ENCODE data around the gene OR6M1. TPM values are rescaled to one million over a fixed set of nuclear protein-coding genes. Genes with fewer than 3 reads are reported as not detected.

Gene OR6M1
- polyA plus RNA-seq, 1 donor: not detected

DNA sequence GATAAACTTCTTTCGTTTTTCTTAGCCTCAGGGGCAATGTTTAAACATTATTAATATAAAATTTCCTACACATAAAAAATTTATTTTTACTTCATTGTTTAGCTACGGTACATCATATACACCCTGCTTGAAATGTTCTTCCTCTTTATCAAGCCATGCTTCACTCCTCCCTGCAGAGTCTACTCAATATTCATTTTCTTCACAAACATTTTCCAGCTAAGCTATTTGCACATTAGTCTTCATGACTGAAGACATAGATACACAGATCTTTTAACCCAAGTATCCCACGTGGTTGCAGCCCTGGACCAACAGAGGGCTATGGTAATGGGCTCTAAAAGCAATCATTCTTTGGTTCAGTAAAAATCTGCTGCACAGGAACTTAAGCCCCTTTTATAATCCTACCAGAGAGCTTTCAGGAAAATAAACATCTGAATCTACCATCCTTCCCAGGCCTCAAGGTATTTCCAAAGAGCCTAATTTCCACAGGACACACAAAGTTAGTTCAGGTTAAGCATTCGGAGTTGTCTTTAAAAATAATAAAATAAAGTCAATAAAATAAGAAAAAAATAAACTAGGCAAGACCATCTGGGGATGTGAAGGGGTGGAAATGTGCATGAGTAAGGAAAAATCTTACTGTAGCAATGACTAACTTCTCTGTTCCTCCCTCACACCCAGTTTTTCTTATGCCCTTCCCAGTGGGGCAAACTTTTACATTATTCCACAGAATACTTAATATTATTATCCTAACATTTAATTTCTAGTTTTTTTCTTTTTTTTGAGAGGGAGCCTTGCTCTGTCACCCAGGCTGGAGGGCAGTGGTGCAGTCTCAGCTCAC is 30.2 kb downstream of the OR6M1 start:
- DNase-seq: no peak

DNA sequence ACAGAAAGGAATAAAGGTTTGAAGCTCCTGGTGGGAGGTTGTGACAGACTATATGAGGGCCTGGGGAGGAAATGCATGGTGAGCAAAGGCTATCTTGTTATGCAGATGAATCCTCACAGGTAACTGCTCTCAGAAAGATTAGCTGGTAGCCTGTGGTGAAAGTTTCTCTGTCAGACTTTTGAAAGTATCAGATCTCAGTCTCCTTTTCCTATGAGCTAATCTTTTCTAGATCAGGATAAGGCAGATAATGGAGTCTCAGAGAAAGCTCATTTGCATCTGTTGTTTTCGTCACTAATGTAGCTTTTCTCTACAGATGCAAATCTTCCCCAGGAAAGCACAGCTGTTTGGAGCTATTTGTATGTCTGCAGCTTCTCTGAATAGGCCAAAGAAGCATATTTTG is 30.9 kb downstream of the OR6M1 start:
- no peak for DNase-seq

DNA sequence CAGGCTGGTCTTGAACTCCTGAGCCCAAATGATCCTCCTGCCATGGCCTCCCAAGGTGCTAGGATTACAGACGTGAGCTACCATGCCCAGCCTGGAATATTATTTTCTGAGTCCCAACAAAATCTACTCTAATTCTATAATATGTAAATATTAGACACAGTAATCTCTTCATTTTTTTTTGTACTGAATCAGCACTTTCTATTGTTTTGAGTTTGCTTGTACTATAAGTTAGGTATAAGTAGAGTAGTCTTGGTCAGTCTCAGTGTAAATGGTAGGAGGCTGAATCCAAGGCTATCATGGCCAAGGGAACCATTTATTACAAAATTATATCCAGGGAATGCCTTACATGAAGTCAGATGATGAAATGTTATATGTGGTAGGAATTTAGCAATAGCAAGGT is 32.2 kb downstream of the OR6M1 start:
- DNase-seq: no peak

DNA sequence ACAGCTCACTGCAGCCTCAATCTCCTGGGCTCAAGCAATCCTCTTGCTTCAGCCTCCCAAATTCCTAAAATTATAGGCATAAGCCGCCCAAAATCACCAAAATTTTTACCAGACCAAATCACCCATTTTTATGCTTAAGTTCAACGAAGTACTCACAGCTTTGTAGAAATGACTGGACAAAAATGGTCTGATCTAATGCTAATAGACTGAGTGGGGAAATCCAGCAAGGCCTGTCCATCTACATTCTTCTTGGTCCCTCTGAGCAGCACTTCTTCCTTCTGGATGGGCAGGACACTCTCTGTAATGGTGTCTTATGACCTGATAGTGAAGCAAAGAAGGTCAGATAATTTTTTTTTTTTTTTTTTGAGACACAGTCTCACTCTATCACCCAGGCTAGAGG is 33.1 kb downstream of the OR6M1 start:
- no peak for DNase-seq

DNA sequence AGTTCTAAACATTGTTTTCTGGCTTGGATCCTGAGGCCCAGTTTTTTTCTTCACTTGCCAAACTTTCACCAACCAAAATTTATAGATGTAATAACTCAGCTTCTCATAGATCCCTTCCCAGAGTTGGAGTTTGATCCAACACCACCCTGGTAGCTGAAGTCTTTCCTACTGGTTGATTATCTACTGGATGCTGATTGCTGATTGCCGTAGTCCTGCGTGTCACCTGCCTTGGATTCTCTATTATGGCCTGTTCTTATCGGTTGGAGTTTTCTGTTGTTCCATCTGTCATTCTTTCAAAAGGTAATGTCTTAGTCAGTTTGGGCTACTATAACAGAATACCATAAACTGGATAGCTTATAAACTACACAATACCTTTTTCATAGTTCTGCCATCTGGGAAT is 34.5 kb downstream of the OR6M1 start:
- DNase-seq: no peak

DNA sequence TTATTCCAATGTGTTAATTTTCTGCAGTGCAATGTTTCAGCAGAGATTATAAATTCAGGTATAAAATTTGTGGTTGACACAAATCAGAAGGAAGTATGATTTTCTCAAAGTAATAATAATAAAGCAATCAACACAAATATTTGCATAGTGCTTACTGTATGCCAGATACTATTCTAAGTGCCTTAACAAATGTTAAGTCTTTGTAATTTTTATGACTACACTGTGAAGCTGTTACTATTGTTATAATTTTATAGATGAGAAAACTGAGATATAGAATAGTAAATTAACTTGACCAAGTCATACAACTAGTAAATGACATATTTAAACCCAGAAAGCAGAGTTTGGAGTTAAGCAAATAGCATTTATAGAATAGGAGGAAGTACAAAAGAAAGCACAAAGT is 35.4 kb downstream of the OR6M1 start:
- no peak for DNase-seq

DNA sequence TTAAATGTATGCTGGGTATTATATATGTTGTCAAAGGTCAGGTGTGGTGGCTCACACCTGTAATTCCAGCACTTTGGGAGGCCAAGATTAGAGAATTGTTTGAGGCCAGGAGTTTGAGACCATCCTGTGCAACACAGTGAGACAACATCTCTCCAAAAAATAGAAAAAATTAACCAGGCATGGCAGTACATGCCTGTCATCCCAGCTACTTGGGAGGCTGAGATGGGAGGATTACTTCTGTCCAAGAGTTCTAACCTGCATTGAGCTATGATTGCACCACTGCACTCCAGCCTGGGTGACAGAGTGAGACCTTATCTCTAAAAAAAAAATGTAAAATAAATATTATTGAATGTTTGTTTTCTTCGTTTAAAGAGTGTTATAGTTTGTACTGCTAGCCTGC is 40.5 kb downstream of the OR6M1 start:
- no peak for DNase-seq

DNA sequence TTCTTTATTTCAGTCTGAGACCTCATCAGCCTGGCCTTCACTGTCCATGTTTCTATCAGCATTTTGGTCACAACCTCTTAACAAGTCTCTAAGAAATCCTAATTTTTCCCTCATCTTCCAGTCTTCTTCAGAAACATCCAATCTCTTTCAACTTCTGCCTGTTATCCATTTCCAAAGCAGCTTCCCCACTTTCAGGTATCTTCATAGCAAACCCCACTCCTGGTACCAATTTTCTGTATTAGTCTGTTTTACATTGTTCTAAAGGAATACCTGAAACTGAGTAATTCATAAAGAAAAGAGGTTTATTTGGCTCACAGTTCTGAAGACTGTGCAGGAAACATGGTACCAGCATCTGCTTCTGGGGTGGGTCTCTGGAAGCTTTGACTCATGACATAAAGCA is 43.7 kb downstream of the OR6M1 start:
- no peak for DNase-seq

DNA sequence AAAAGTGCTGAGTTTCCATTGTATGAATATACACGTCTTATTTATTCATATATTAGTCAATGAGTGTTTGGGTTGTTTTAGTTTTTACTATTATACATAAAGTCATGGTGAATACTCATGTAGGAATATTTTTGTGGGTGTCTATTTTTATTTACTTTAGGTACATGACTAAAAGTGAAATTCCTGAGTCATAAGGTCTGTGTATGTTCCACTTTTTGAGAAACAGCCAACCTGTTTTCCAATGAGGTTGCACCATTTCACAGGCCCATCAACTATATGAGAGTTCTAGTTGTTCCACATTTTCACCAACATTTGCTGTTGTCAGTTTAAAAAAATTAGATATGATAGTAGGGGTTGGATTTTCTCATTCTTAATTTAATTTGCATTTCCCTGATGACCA is 45.3 kb downstream of the OR6M1 start:
- no peak for DNase-seq

DNA sequence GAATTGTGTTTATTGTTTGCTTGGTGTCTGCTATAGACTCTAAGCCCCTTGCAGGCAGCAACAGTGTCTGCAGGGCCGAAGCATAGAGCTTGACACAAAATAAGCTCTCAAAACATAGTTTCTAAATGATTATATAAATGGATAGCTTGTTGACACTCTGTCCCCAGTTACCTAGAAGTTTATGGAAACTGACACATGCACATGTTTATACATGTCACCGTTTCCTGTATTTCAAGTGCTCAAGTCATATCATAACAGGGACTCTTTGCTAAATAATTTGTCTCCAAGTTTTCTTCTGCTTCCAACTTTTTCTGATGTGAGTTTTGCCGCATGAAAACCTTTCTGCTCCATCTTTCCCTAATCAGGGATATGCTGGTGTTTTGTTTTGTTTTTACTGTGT is 48.2 kb downstream of the OR6M1 start:
- DNase-seq: no peak

DNA sequence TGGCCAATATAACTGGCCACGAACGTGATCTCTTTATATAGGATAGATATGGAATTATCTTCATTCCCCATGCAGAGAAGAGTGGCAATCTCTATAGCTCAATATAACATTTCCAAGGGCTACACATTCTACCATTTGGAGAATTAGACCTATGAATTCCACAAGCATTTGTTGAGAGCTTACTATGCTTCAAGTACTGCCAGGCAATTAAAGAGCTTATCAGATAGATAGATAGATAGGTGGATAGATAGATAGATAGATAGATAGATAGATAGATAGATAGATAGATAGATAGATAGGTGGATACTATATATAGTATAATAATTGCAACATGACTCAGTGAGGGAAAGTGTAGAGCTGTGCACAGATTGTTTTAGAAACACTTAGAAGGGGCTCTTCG is 50.3 kb downstream of the OR6M1 start:
- no peak for DNase-seq

Other genes with a start within 250 kb of the OR6M1 start
- gene SCN3B, start 151.7 kb downstream of the OR6M1 start, polyA plus RNA-seq (ENCODE audit: insufficient read length): 2.5 TPM
- gene ZNF202, start 64.7 kb downstream of the OR6M1 start, polyA plus RNA-seq (ENCODE audit: insufficient read length): 23.5 TPM
- not detected for gene OR6X1, start 51.8 kb downstream of the OR6M1 start, polyA plus RNA-seq (ENCODE audit: insufficient read length)
- not detected for gene TMEM225, start 79.3 kb upstream of the OR6M1 start, polyA plus RNA-seq (ENCODE audit: insufficient read length)
- gene OR8D4, start 95.8 kb upstream of the OR6M1 start, polyA plus RNA-seq (ENCODE audit: insufficient read length): not detected
- not detected for gene OR4D5, start 133.3 kb upstream of the OR6M1 start, polyA plus RNA-seq (ENCODE audit: insufficient read length)
- not detected for gene OR6T1, start 137.5 kb upstream of the OR6M1 start, polyA plus RNA-seq (ENCODE audit: insufficient read length)
- gene OR10S1, start 171.4 kb upstream of the OR6M1 start, polyA plus RNA-seq (ENCODE audit: insufficient read length): not detected
- gene OR10G6, start 188.8 kb upstream of the OR6M1 start, polyA plus RNA-seq (ENCODE audit: insufficient read length): not detected
- gene OR10G4, start 206.6 kb upstream of the OR6M1 start, polyA plus RNA-seq (ENCODE audit: insufficient read length): not detected
- not detected for gene OR10G9, start 216.7 kb upstream of the OR6M1 start, polyA plus RNA-seq (ENCODE audit: insufficient read length)
- gene OR10G8, start 220.4 kb upstream of the OR6M1 start, polyA plus RNA-seq (ENCODE audit: insufficient read length): not detected
- not detected for gene OR10G7, start 235.0 kb upstream of the OR6M1 start, polyA plus RNA-seq (ENCODE audit: insufficient read length)

All from left kidney (tissue), 2 donors.